Fibroblast of skin of back (primary cell): ENCODE results near the gene CNPY1.
"Not testable (repeated sequence)": the region's sequence is repeated elsewhere in the genome, so short reads cannot be mapped to it uniquely, and the experiment has no call there.

ENCODE experiments used
- DNase-seq: peaks from one replicate; pipeline ENCODE4 v3.0.0-alpha.2; 2013

CNPY1 gene

GRCh38 chr7:155578016-155578415, 31.7 kb upstream of the CNPY1 start:
- DNase-seq = no peak

GRCh38 chr7:155577509-155577905, 31.1 kb upstream of the CNPY1 start:
- no peak for DNase-seq

GRCh38 chr7:155576900-155577508, 30.6 kb upstream of the CNPY1 start:
- no peak for DNase-seq

- no peak for DNase-seq
These were observed 30.1 kb upstream of the CNPY1 start for GRCh38 chr7:155576416-155576815.

GRCh38 chr7:155574556-155575290, 28.4 kb upstream of the CNPY1 start:
- DNase-seq = no peak

GRCh38 chr7:155571581-155572345, 25.4 kb upstream of the CNPY1 start:
- no peak for DNase-seq

GRCh38 chr7:155570991-155571390, 24.6 kb upstream of the CNPY1 start:
- DNase-seq = no peak

- DNase-seq = no peak
These were observed 24.0 kb upstream of the CNPY1 start for GRCh38 chr7:155570171-155570958.

- DNase-seq = no peak
These were observed 23.3 kb upstream of the CNPY1 start for GRCh38 chr7:155569681-155570080.

- no peak for DNase-seq
These were observed 22.6 kb upstream of the CNPY1 start for GRCh38 chr7:155568842-155569494.

- no peak for DNase-seq
These were observed 21.9 kb upstream of the CNPY1 start for GRCh38 chr7:155568333-155568660.

GRCh38 chr7:155567646-155568332, 21.4 kb upstream of the CNPY1 start:
- no peak for DNase-seq

- DNase-seq = no peak
These were observed 19.9 kb upstream of the CNPY1 start for GRCh38 chr7:155566011-155566836.

GRCh38 chr7:155565596-155565995, 19.2 kb upstream of the CNPY1 start:
- DNase-seq = no peak

- DNase-seq = not testable (repeated sequence)
These were observed 16.6 kb upstream of the CNPY1 start for GRCh38 chr7:155562976-155563375.

GRCh38 chr7:155562106-155562505, 15.7 kb upstream of the CNPY1 start:
- no peak for DNase-seq

- no peak for DNase-seq
These were observed 14.8 kb upstream of the CNPY1 start for GRCh38 chr7:155560982-155561686.

- DNase-seq = no peak
These were observed 14.0 kb upstream of the CNPY1 start for GRCh38 chr7:155560196-155560885.

- no peak for DNase-seq
These were observed 13.3 kb upstream of the CNPY1 start for GRCh38 chr7:155559519-155560108.
